Activated CD8-positive, alpha-beta T cell treated with anti-CD3 and anti-CD28 coated beads for 36 hours (primary cell): ENCODE measurements around the gene ADAMTS13. TPM values are rescaled to one million over a fixed set of nuclear protein-coding genes. Genes with fewer than 3 reads are reported as not detected.

Experiments used
- ATAC-seq: fragments of 200-7000 bp; cut with Tn5 transposase; one replicate; pipeline ENCODE4 v1.10.0; 2021; ENCODE audit warnings: mild to moderate bottlenecking, moderate library complexity
- CTCF ChIA-PET: fragments of 350-600 bp; sonication (Branson Sonifier 250); formaldehyde crosslinking; loops from one replicate; lab custom pipeline; 2021; ENCODE audit warnings: antibody characterized with exemption; lab: Charles Lee
- POLR2A ChIA-PET: fragments of 350-600 bp; sonication (Branson Sonifier 250); formaldehyde crosslinking; loops from one replicate; lab custom pipeline; 2021; ENCODE audit warnings: antibody characterized with exemption; lab: Charles Lee
- DNase-seq: peaks from one replicate; pipeline ENCODE4 v3.0.0-alpha.2; 2020
- H3K27ac Mint-ChIP-seq: one replicate; pipeline ENCODE4 v1.8.0; 2021; ENCODE audit warnings: mild to moderate bottlenecking, mixed read lengths
- H3K27me3 Mint-ChIP-seq: one replicate; pipeline ENCODE4 v1.8.0; 2021; ENCODE audit warnings: mixed read lengths
- H3K36me3 Mint-ChIP-seq: one replicate; pipeline ENCODE4 v1.8.0; 2021; ENCODE audit warnings: low read depth, mixed read lengths
- H3K4me1 Mint-ChIP-seq: one replicate; pipeline ENCODE4 v1.8.0; 2021; ENCODE audit warnings: low read depth, mixed read lengths
- H3K4me3 Mint-ChIP-seq: one replicate; pipeline ENCODE4 v1.8.0; 2021; ENCODE audit warnings: mild to moderate bottlenecking, moderate library complexity, mixed read lengths
- H3K9me3 Mint-ChIP-seq: one replicate; pipeline ENCODE4 v1.8.0; 2021; ENCODE audit warnings: mixed read lengths
- CTCF ChIP-seq: fragments of 200-600 bp; IDR thresholded peaks from one replicate; pipeline ENCODE4 v1.8.0; 2022; ENCODE audit warnings: antibody characterized with exemption, mild to moderate bottlenecking
- intact Hi-C: fragments of 100-400 bp; cut with micrococcal nuclease; formaldehyde crosslinking; loops from one replicate; pipeline ENCODE4 v1.10.0; 2022
- total RNA-seq, 2 experiments: library from RNA; stranded (reverse); gene quantifications; one replicate each; pipeline ENCODE4 v1.2.3, GENCODE V29; 2021

Gene ADAMTS13
- total RNA-seq, 2 experiments from 2014 or later = 2.5 to 2.9 TPM

GRCh38 chr9:133489253-133490190 is 67.4 kb downstream of the ADAMTS13 start:
- no peaks in the 10 kb centered on the region for H3K27me3 Mint-ChIP-seq
- ChIA-PET POLR2A (no interaction called here), CTCF (interaction anchor here (0.8 kb wide), 1 partner anchor 303 kb away, joined by 3 read pairs; no protein-coding TSS in a partner anchor)
- H3K4me3 Mint-ChIP-seq = no peak overlapping the region
- H3K4me1 Mint-ChIP-seq = peaks cover 5% of the 10 kb centered on the region
- ATAC-seq (no peak), DNase-seq (no peak)
- H3K36me3 Mint-ChIP-seq = no peaks in the 10 kb centered on the region
- TF ChIP-seq CTCF = no peak
- H3K27ac Mint-ChIP-seq = no peak overlapping the region
- no peaks in the 10 kb centered on the region for H3K9me3 Mint-ChIP-seq
- intact Hi-C loops = loop anchor here (5.0 to 10.0 kb wide), 3 partner anchors 82 to 305 kb away; partner anchors contain the start of genes STKLD1 and SURF4

GRCh38 chr9:133490201-133490681 is 68.1 kb downstream of the ADAMTS13 start:
- Mint-ChIP-seq H3K4me3 (no peak overlapping the region), H3K4me1 (peaks cover 5% of the 10 kb centered on the region), H3K9me3 (no peaks in the 10 kb centered on the region), H3K36me3 (no peaks in the 10 kb centered on the region), H3K27me3 (no peaks in the 10 kb centered on the region), H3K27ac (no peak overlapping the region)
- intact Hi-C loops = no loop called here
- ATAC-seq (no peak), DNase-seq (no peak)
- ChIA-PET CTCF (no interaction called here), POLR2A (no interaction called here)
- no peak for TF ChIP-seq CTCF

GRCh38 chr9:133490865-133491655 is 68.9 kb downstream of the ADAMTS13 start:
- DNase-seq = no peak
- Mint-ChIP-seq H3K27me3 (no peaks in the 10 kb centered on the region), H3K4me3 (no peak overlapping the region), H3K36me3 (no peaks in the 10 kb centered on the region), H3K4me1 (peaks cover 4% of the 10 kb centered on the region), H3K9me3 (no peaks in the 10 kb centered on the region), H3K27ac (no peak overlapping the region)
- TF ChIP-seq CTCF = no peak
- ChIA-PET POLR2A (interaction anchor here (0.7 kb wide), 1 partner anchor 935 kb away, joined by 4 read pairs; no protein-coding TSS in a partner anchor), CTCF (no interaction called here)
- ATAC-seq = no peak
- intact Hi-C loops = no loop called here

GRCh38 chr9:133491656-133491925 is 69.4 kb downstream of the ADAMTS13 start:
- ChIA-PET POLR2A (no interaction called here), CTCF (no interaction called here)
- no peak for TF ChIP-seq CTCF
- Mint-ChIP-seq H3K27me3 (no peaks in the 10 kb centered on the region), H3K4me1 (no peaks in the 10 kb centered on the region), H3K36me3 (no peaks in the 10 kb centered on the region), H3K27ac (no peak overlapping the region), H3K9me3 (no peaks in the 10 kb centered on the region), H3K4me3 (no peak overlapping the region)
- DNase-seq = no peak
- intact Hi-C loops = no loop called here
- no peak for ATAC-seq
